GM12875 (cell line): ENCODE measurements around the gene TBX2.

ENCODE experiments used
- H3K4me3 ChIP-seq: one replicate; pipeline ENCODE4 v1.5.1; 2011; ENCODE audit warnings: low read depth, low read length, control low read depth
- TF ChIP-seq, protein P1 (sequence below): IDR thresholded peaks from 2 replicates; pipeline ENCODE4 v1.5.1; 2011; ENCODE audit warnings: low read depth, mild to moderate bottlenecking, control low read depth, inconsistent platforms, low read length, moderate library complexity, borderline replicate concordance; ENCODE audit not compliant: insufficient read depth

The TBX2 gene

DNA sequence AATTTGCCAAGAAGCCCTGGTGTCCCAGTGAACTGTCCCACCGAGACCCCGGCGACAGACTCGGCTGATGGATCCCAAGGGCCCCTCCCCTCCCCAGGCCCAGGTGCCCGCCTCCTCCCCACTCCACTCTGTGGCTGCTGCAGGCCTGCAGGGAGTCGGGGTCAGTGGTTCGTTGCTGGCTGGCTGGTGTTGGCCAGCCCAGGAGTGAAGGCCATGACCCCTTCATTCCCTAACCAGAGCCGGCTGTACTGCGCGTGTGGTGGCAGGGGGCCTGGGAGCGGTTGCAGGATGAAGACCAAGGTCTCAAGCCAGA, 9.2 kb upstream of the TBX2 start:
- TF ChIP-seq, protein P1, sequence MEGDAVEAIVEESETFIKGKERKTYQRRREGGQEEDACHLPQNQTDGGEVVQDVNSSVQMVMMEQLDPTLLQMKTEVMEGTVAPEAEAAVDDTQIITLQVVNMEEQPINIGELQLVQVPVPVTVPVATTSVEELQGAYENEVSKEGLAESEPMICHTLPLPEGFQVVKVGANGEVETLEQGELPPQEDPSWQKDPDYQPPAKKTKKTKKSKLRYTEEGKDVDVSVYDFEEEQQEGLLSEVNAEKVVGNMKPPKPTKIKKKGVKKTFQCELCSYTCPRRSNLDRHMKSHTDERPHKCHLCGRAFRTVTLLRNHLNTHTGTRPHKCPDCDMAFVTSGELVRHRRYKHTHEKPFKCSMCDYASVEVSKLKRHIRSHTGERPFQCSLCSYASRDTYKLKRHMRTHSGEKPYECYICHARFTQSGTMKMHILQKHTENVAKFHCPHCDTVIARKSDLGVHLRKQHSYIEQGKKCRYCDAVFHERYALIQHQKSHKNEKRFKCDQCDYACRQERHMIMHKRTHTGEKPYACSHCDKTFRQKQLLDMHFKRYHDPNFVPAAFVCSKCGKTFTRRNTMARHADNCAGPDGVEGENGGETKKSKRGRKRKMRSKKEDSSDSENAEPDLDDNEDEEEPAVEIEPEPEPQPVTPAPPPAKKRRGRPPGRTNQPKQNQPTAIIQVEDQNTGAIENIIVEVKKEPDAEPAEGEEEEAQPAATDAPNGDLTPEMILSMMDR: no peak
- no peak overlapping the region for H3K4me3 ChIP-seq

DNA sequence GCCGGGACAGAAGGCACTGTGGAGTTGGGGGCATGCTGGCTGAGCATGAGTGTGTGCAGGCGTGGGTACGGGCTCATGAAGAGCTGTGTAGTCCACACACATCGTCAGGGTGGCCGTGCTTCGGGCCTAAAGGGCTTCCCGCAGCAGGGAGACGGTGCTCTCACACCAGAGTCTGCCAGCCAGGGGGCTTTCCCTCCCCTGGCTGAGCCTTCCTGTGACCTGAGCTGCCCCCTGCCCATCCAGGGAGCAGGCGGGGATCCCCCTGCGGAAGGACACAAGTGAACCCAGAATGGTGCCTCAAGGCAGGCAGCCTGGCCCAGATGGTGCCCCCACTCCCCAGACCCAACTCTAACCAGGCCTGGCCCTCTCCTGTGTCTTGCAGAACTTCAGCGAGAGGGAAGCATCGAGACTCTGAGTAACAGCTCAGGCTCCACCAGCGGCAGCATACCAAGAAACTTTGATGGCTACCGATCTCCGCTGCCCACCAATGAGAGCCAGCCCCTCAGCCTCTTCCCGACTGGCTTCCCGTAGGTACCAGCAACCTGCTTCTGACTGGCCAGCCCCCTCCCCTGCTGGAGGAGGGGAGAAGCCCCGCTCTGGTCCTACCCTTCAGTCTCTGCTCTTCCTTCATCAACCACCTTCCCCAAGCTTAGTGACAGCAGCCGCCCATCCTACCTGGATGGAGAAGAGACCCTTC, 7.9 kb upstream of the TBX2 start:
- H3K4me3 ChIP-seq: no peak overlapping the region
- TF ChIP-seq, protein P1: no peak

DNA sequence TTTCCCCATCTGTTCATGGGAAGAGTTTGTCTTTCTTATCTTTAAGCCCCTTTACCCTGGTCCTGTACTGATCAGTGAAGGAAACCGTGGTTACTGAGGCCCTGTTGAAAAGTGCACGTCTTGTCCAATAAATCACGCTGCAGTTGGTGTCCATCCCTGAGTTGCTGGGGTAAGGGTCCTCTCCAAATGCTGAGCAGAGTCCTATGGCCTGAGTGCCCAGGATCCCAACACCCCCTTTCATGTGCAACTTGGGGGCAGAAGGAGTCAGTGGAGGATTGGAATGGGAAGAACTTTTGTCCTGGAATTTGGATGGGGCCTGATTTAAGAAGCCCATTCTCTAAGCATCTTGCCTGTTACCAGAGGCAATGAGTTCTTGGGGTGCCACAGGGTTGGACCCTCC, 7.0 kb upstream of the TBX2 start:
- TF ChIP-seq, protein P1: no peak
- no peak overlapping the region for H3K4me3 ChIP-seq

DNA sequence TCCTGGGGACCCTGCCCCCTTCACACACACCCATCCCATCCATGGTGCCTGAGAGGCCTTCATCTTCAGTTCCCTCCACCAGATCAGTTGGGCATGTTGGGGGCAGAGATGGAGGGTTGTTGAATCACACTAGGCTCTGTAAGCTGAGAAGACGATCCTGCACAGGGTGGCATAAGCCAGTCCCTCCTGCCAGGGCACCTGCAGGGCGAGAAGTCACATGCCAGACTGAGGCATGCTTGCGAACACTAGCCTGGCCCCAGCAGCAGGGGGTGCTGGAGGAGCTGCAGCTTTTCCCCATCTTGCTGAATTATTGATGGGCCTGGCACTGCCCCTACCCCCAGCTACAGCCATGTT, 6.1 kb upstream of the TBX2 start:
- H3K4me3 ChIP-seq: no peak overlapping the region
- TF ChIP-seq, protein P1: peak; percentile 48; the same call in 1 of the 2 replicates

DNA sequence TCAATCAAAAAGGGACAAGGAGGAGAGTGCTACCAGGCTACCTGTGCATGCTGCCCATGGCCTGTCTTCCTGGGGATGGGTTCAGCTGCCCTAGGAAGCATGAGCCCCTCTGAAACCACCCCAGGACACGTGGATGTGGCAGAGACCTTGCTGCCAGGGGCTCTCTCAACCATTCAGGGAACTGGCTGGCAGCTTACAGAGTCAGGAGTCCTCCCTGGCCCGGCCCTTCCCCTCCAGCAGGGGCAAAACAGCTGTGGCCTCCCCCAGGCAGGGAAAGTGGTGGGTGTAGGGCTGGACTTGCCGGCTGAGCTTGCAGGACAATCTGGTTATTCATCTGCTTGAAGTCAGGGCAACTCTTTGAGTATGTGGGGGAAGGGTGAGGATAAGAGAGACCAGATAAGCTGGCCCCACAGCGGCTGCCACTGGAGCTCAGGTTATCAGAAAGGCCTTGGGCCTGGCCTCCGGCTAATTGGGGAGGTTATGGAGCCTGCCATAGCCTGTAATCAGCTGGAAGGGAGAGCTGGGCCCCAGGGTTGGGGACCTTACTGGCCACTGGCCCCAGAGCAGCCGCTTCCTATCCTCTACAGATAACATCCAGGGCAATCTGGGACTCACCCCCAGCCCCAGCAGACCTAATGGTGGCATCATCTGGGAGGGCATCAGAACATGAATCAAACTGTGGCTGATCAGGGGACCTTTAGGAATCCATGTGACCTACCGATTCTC, 5.6 kb upstream of the TBX2 start:
- no peak overlapping the region for H3K4me3 ChIP-seq
- TF ChIP-seq, protein P1: no peak

DNA sequence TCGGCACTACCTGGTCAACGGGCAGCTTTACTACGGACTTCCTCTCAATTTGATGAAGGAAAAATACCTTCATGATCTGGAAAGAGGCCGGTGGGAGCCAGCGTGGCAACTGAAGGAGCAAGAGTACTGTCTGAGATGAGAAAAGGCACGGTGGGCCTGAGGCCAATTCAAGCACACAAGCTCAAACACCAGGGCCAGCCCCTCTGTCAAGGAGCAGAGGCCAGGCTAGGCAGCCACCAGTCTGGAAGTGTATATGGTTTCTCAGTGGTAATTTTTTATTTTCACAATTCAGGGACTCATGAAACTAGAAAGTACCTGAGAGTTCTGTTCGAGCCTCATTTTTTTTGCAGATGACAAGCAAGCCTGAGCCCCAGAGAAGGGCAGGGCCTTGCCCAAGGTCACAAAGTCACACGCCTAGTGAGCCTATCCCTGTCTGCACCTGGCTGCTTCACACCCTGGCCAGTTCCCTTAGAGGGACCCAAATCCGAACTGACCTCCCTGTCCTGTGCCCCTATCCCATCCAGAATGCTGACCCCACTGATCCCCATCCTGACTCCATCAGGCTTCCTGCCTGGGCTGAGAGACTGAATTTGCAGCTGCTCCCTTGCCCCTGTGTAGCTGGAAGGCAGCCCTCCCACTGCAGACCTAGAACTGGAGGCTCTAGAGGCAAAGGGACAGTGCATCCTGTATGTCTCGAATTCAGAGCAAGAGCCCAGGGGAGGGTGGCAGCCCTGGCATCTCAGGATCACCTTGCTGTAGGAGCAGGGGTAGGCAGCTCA, 4.8 kb upstream of the TBX2 start:
- TF ChIP-seq, protein P1: no peak
- H3K4me3 ChIP-seq: no peak overlapping the region
